ENCODE measurements around the gene SMCO3.
A peak's percentile ranks its signal among the peaks of the same experiment; 100 is the strongest.

GRCh38 chr12:14769969-14770495, 44.0 kb downstream of the SMCO3 start:
- no peak for TF ChIP-seq NRF1 (IDR thresholded peaks at IDR 0.05; ENCODE audit: low read depth, low read length)
- TF ChIP-seq CTCF (IDR thresholded peaks at IDR 0.05; ENCODE audit: control extremely low read depth in 1 of 3, insufficient read depth in 1 of 3, low read depth in 1 of 3, low read length in 3 of 3): peak; percentile 78 to 97 (median 83)
- TF ChIP-seq EP300 (IDR thresholded peaks at IDR 0.05; ENCODE audit: borderline replicate concordance in 1 of 2, low read depth in 2 of 2, low read length in 2 of 2): no peak
- no peak for TF ChIP-seq SUZ12 (IDR thresholded peaks at IDR 0.05; ENCODE audit: low read length)
- TF ChIP-seq JUND (IDR thresholded peaks at IDR 0.05; ENCODE audit: low read length): no peak

Data from H1 (cell line).